OCI-LY7 (cell line): Measurements from ENCODE around the gene ABCC11. TPM values are rescaled to one million over a fixed set of nuclear protein-coding genes. Genes with fewer than 3 reads are reported as not detected.

Experiments used
- BruUV-seq: library from RNA; stranded (reverse); fragments of 400-500 nt; replicated peaks from 2 replicates; lab custom pipeline; 2021; lab: Mats Ljungman, UMichigan
- CTCF ChIA-PET: fragments of 300-600 bp; sonication (Branson Sonifier 250); formaldehyde crosslinking; loops from one replicate; lab custom pipeline; 2022; ENCODE audit warnings: antibody characterized with exemption; ENCODE audit not compliant: unreplicated experiment; lab: Charles Lee
- POLR2A ChIA-PET: fragments of 300-600 bp; sonication (Branson Sonifier 250); formaldehyde crosslinking; loops from one replicate; lab custom pipeline; 2022; ENCODE audit warnings: antibody characterized with exemption; lab: Charles Lee
- DNase-seq: peaks from one replicate; pipeline ENCODE4 v3.0.0-alpha.2; 2015; ENCODE audit warnings: low spot score
- H2AFZ ChIP-seq: fragments of 200-600 bp; sonication (generic), shearing (Covaris generic); 2 replicates; pipeline ENCODE4 v1.6.1; 2014; ENCODE audit warnings: mild to moderate bottlenecking, antibody characterized with exemption, low read length, moderate library complexity
- H3K27ac ChIP-seq: fragments of 200-600 bp; sonication (generic); 2 replicates; pipeline ENCODE4 v1.5.1; 2014; ENCODE audit warnings: mixed run types, low read depth, mild to moderate bottlenecking, moderate library complexity, low read length, inconsistent platforms; ENCODE audit not compliant: poor library complexity, severe bottlenecking
- H3K36me3 ChIP-seq: fragments of 200-600 bp; sonication (generic); 2 replicates; pipeline ENCODE4 v1.6.1; 2014; ENCODE audit warnings: mild to moderate bottlenecking, antibody characterized with exemption, low read length, moderate library complexity, mixed read lengths; ENCODE audit not compliant: insufficient read depth
- H3K4me1 ChIP-seq: fragments of 200-600 bp; sonication (generic); 2 replicates; pipeline ENCODE4 v1.5.1; 2014; ENCODE audit warnings: mild to moderate bottlenecking, low read length; ENCODE audit not compliant: insufficient read depth, poor library complexity, severe bottlenecking
- H3K4me2 ChIP-seq: fragments of 200-600 bp; sonication (generic); 2 replicates; pipeline ENCODE4 v1.6.1; 2014; ENCODE audit warnings: mild to moderate bottlenecking, low read length
- H3K4me3 ChIP-seq: fragments of 200-600 bp; sonication (generic); 2 replicates; pipeline ENCODE4 v1.5.1; 2014; ENCODE audit warnings: mild to moderate bottlenecking, low read depth, low read length; ENCODE audit not compliant: poor library complexity, severe bottlenecking
- H3K79me2 ChIP-seq: fragments of 200-600 bp; sonication (generic); 2 replicates; pipeline ENCODE4 v1.6.1; 2016; ENCODE audit warnings: low read depth, mild to moderate bottlenecking, low read length, moderate library complexity, mixed read lengths; ENCODE audit not compliant: insufficient read depth
- H3K9me2 ChIP-seq: fragments of 200-600 bp; sonication (generic); 2 replicates; pipeline ENCODE4 v1.6.1; 2016; ENCODE audit warnings: mild to moderate bottlenecking, low read length, mixed read lengths; ENCODE audit not compliant: insufficient read depth
- H3K9me3 ChIP-seq: fragments of 200-600 bp; sonication (generic); 2 replicates; pipeline ENCODE4 v1.6.1; 2014; ENCODE audit warnings: mild to moderate bottlenecking, mixed run types, low read length, mixed read lengths
- H4K20me1 ChIP-seq: fragments of 200-600 bp; sonication (generic); 2 replicates; pipeline ENCODE4 v1.6.1; 2014; ENCODE audit warnings: mild to moderate bottlenecking, antibody characterized with exemption, low read length, moderate library complexity, mixed read lengths; ENCODE audit not compliant: insufficient read depth
- EZH2phosphoT487 ChIP-seq: fragments of 200-600 bp; sonication (generic); IDR thresholded peaks from 2 replicates; pipeline ENCODE4 v1.6.1; 2018; ENCODE audit warnings: low read depth, borderline replicate concordance, mild to moderate bottlenecking, mixed run types, antibody characterized with exemption, low read length, moderate library complexity, mixed read lengths
- intact Hi-C: fragments of 100-400 bp; cut with micrococcal nuclease; formaldehyde crosslinking; loops from one replicate; pipeline ENCODE4 v1.10.0; 2022; ENCODE audit not compliant: unreplicated experiment
- total RNA-seq, 2 experiments: library from RNA; depleted of rRNA in 1 of 2; stranded (reverse); fragments of >200 nt in 1 of 2; shearing (Covaris generic) in 1 of 2; gene quantifications; 2 replicates each; pipeline ENCODE4 v1.2.3, GENCODE V29; 2014 to 2022
- TF ChIP-seq, protein P1 (sequence below): fragments of 200-600 bp; sonication (generic); conservative IDR thresholded peaks from 2 replicates; pipeline ENCODE4 v1.5.1; 2014; ENCODE audit warnings: mild to moderate bottlenecking, antibody characterized with exemption, low read length, moderate library complexity, mixed read lengths

ABCC11 gene
- total RNA-seq, 2 experiments from 2014 or later: 0.10 TPM; not detected in 1

GRCh38 chr16:48128769-48129168 lies 118.6 kb downstream of the ABCC11 start:
- Histone ChIP-seq H3K27ac (no peak overlapping the region), H3K79me2 (no peaks in the 10 kb centered on the region), H3K9me2 (no peaks in the 10 kb centered on the region), H2AFZ (no peak overlapping the region), H3K4me1 (no peaks in the 10 kb centered on the region), H3K9me3 (no peaks in the 10 kb centered on the region), H3K36me3 (no peaks in the 10 kb centered on the region), H4K20me1 (no peaks in the 10 kb centered on the region), H3K4me3 (no peak overlapping the region), H3K4me2 (no peak overlapping the region)
- ChIA-PET POLR2A (no interaction called here), CTCF (no interaction called here)
- TF ChIP-seq, protein P1, sequence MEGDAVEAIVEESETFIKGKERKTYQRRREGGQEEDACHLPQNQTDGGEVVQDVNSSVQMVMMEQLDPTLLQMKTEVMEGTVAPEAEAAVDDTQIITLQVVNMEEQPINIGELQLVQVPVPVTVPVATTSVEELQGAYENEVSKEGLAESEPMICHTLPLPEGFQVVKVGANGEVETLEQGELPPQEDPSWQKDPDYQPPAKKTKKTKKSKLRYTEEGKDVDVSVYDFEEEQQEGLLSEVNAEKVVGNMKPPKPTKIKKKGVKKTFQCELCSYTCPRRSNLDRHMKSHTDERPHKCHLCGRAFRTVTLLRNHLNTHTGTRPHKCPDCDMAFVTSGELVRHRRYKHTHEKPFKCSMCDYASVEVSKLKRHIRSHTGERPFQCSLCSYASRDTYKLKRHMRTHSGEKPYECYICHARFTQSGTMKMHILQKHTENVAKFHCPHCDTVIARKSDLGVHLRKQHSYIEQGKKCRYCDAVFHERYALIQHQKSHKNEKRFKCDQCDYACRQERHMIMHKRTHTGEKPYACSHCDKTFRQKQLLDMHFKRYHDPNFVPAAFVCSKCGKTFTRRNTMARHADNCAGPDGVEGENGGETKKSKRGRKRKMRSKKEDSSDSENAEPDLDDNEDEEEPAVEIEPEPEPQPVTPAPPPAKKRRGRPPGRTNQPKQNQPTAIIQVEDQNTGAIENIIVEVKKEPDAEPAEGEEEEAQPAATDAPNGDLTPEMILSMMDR: no peak
- TF ChIP-seq EZH2phosphoT487: no peak
- intact Hi-C loops: no loop called here
- DNase-seq: no peak
- BruUV-seq: no TSS peak

- intact Hi-C loops: no loop called here
- BruUV-seq: no TSS peak
- Histone ChIP-seq H3K9me3 (no peaks in the 10 kb centered on the region), H3K9me2 (no peaks in the 10 kb centered on the region), H3K4me1 (no peaks in the 10 kb centered on the region), H2AFZ (no peak overlapping the region), H3K27ac (no peak overlapping the region), H3K36me3 (no peaks in the 10 kb centered on the region), H3K4me2 (no peak overlapping the region), H3K79me2 (no peaks in the 10 kb centered on the region), H4K20me1 (no peaks in the 10 kb centered on the region), H3K4me3 (no peak overlapping the region)
- no peak for TF ChIP-seq EZH2phosphoT487
- TF ChIP-seq, protein P1: no peak
- POLR2A ChIA-PET: no interaction called here
- no peak for DNase-seq
- CTCF ChIA-PET: interaction anchor here (0.6 kb wide), 1 partner anchor 1080 kb away, joined by 3 read pairs; no protein-coding TSS in a partner anchor
These were observed 120.3 kb downstream of the ABCC11 start for GRCh38 chr16:48126801-48127644.

- no peaks in the 10 kb centered on the region for H3K9me3 ChIP-seq
- no peak for DNase-seq
- H3K79me2 ChIP-seq: no peaks in the 10 kb centered on the region
- no peak overlapping the region for H3K4me2 ChIP-seq
- H3K9me2 ChIP-seq: no peaks in the 10 kb centered on the region
- ChIA-PET CTCF (no interaction called here), POLR2A (interaction anchor here (0.6 kb wide), 1 partner anchor 283 kb away, joined by 3 read pairs; no protein-coding TSS in a partner anchor)
- no peak overlapping the region for H3K4me3 ChIP-seq
- H4K20me1 ChIP-seq: no peaks in the 10 kb centered on the region
- no peaks in the 10 kb centered on the region for H3K36me3 ChIP-seq
- TF ChIP-seq, protein P1: no peak
- no peak for TF ChIP-seq EZH2phosphoT487
- no peak overlapping the region for H2AFZ ChIP-seq
- H3K4me1 ChIP-seq: no peaks in the 10 kb centered on the region
- no peak overlapping the region for H3K27ac ChIP-seq
- intact Hi-C loops: no loop called here
- no TSS peak for BruUV-seq
These were observed 121.5 kb downstream of the ABCC11 start for GRCh38 chr16:48125888-48126287.
